GM21360 (cell line): ENCODE measurements around the gene ZNF213.
A peak's percentile ranks its signal among the peaks of the same experiment; 100 is the strongest.
"Not testable (repeated sequence)": the region's sequence is repeated elsewhere in the genome, so short reads cannot be mapped to it uniquely, and the experiment has no call there.

Experiments used
- ATAC-seq: cut with Tn5 transposase; IDR thresholded peaks from one replicate; pipeline ENCODE4 v1.9.1; 2021; ENCODE audit warnings: mild to moderate bottlenecking, moderate library complexity; ENCODE audit not compliant: unreplicated experiment

ZNF213 gene

GRCh38 chr16:3129137-3130131 lies 5.4 kb upstream of the ZNF213 start:
- peak; percentile 40 for ATAC-seq

GRCh38 chr16:3131755-3132377 lies 3.0 kb upstream of the ZNF213 start:
- no peak for ATAC-seq

GRCh38 chr16:3133844-3134243 lies 985 bp upstream of the ZNF213 start:
- no peak for ATAC-seq

GRCh38 chr16:3135126-3135715 lies 392 bp downstream of the ZNF213 start:
- no peak for ATAC-seq

GRCh38 chr16:3137267-3137666 lies 2.4 kb downstream of the ZNF213 start:
- ATAC-seq = no peak

- ATAC-seq = no peak
Observed at GRCh38 chr16:3138342-3138741, 3.5 kb downstream of the ZNF213 start.

- no peak for ATAC-seq
Observed at GRCh38 chr16:3138823-3139426, 4.1 kb downstream of the ZNF213 start.

GRCh38 chr16:3139561-3139960 lies 4.7 kb downstream of the ZNF213 start:
- not testable (repeated sequence) for ATAC-seq

- ATAC-seq = no peak
Observed at GRCh38 chr16:3140603-3141427, 6.0 kb downstream of the ZNF213 start.

- ATAC-seq = no peak
Observed at GRCh38 chr16:3141781-3142311, 7.0 kb downstream of the ZNF213 start.

- ATAC-seq = no peak
Observed at GRCh38 chr16:3142327-3142726, 7.5 kb downstream of the ZNF213 start.

- no peak for ATAC-seq
Observed at GRCh38 chr16:3142770-3143169, 7.9 kb downstream of the ZNF213 start.

GRCh38 chr16:3143189-3143588 lies 8.4 kb downstream of the ZNF213 start:
- no peak for ATAC-seq

- no peak for ATAC-seq
Observed at GRCh38 chr16:3143598-3144320, 8.9 kb downstream of the ZNF213 start.

- ATAC-seq = no peak
Observed at GRCh38 chr16:3144321-3144983, 9.6 kb downstream of the ZNF213 start.

GRCh38 chr16:3145151-3145550 lies 10.3 kb downstream of the ZNF213 start:
- ATAC-seq = no peak

- ATAC-seq = no peak
Observed at GRCh38 chr16:3145660-3146059, 10.8 kb downstream of the ZNF213 start.

- ATAC-seq = no peak
Observed at GRCh38 chr16:3147046-3147756, 12.4 kb downstream of the ZNF213 start.
